Spleen (tissue), 11 donors: Measurements from ENCODE around the gene GDPD3. TPM values are rescaled to one million over a fixed set of nuclear protein-coding genes. Genes with fewer than 3 reads are reported as not detected.

ENCODE experiments used
- DNase-seq: peaks from one replicate; pipeline ENCODE4 v3.0.0-alpha.2; 2020
- H3K27ac ChIP-seq, 8 donors: fragments of 200-600 bp; sonication (generic) in 7 of 8; 1 replicate in 4 of 8; 2 replicates in 4 of 8; pipeline versions ENCODE4 v1.5.0 to v1.8.0; 2016 to 2021; ENCODE audit warnings: inconsistent platforms in 4 of 8, mild to moderate bottlenecking in 4 of 8, moderate library complexity in 1 of 8
- H3K27me3 ChIP-seq, 7 donors: fragments of 200-600 bp; sonication (generic) in 6 of 7; replicated peaks in 1 of 7; 1 replicate in 4 of 7; 2 replicates in 3 of 7; pipeline versions ENCODE4 v1.5.0 to v1.8.0; 2016 to 2021; ENCODE audit warnings: inconsistent platforms in 3 of 7, mild to moderate bottlenecking in 1 of 7
- H3K36me3 ChIP-seq, 6 donors: fragments of 200-600 bp; sonication (generic) in 5 of 6; 1 replicate in 4 of 6; 2 replicates in 2 of 6; pipeline versions ENCODE4 v1.5.0 to v1.8.0; 2016 to 2021; ENCODE audit warnings: inconsistent platforms in 2 of 6
- H3K4me1 ChIP-seq, 6 donors: fragments of 200-600 bp; sonication (generic) in 5 of 6; 1 replicate in 3 of 6; 2 replicates in 3 of 6; pipeline versions ENCODE4 v1.5.0 to v1.8.0; 2016 to 2021; ENCODE audit warnings: inconsistent platforms in 3 of 6
- H3K4me3 ChIP-seq, 8 donors: fragments of 200-600 bp; sonication (generic) in 7 of 8; 1 replicate in 4 of 8; 2 replicates in 4 of 8; pipeline versions ENCODE4 v1.5.0 to v1.8.0; 2016 to 2021; ENCODE audit warnings: inconsistent platforms in 4 of 8, mild to moderate bottlenecking in 4 of 8, moderate library complexity in 2 of 8
- H3K9me3 ChIP-seq, 8 donors: fragments of 200-600 bp; sonication (generic) in 7 of 8; 1 replicate in 4 of 8; 2 replicates in 4 of 8; pipeline versions ENCODE4 v1.5.0 to v1.8.0; 2016 to 2021; ENCODE audit warnings: inconsistent platforms in 4 of 8
- CTCF ChIP-seq, 11 experiments: fragments of 200-600 bp in 7 of 11; fragments of 450-650 bp in 4 of 11; sonication (generic) in 4 of 11; IDR thresholded peaks in 8 of 11; conservative IDR thresholded peaks in 3 of 11; 1 replicate in 7 of 11; 2 replicates in 4 of 11; pipeline versions ENCODE4 v1.4.0 to v1.8.0; 2016 to 2021; ENCODE audit warnings: antibody characterized with exemption in 11 of 11, inconsistent platforms in 4 of 11, mild to moderate bottlenecking in 1 of 11
- POLR2A ChIP-seq, 3 donors: fragments of 450-650 bp; IDR thresholded peaks; one replicate each; pipeline ENCODE4 v1.5.1; 2017; ENCODE audit warnings: antibody characterized with exemption in 3 of 3, mild to moderate bottlenecking in 1 of 3
- POLR2AphosphoS5 ChIP-seq, 3 donors: sonication (generic); formaldehyde crosslinking; IDR thresholded peaks; one replicate each; pipeline ENCODE4 v1.5.1; 2017; ENCODE audit warnings: antibody characterized with exemption in 3 of 3
- WGBS, 5 donors: extraction: QIAGEN DNeasy Blood & Tissue Kit in 3 of 5; methylation state at CpG; one replicate each; pipeline versions ENCODE4 v1.1.5 to v1.1.7; 2013 to 2018; 5-methylcytosine and 5-hydroxymethylcytosine counted together
- intact Hi-C: fragments of 100-400 bp; cut with DNase I; formaldehyde crosslinking; loops from one replicate; pipeline ENCODE4 v1.15.0; 2023; ENCODE audit warnings: low total_unique reads
- polyA plus RNA-seq, 3 donors: library from polyadenylated mRNA; stranded (reverse); fragments of 200-250 nt; gene quantifications; one replicate each; pipeline ENCODE4 v1.2.1, GENCODE V29; 2013
- total RNA-seq, 7 donors: library from RNA; depleted of rRNA in 3 of 7; stranded (reverse); fragments of >200 nt in 3 of 7; fragmentation: NEBNext Ultra II Directional in 4 of 7; extraction: Animal tissue kit (Norgen Biotek cat#: 25700) in 4 of 7; gene quantifications; one replicate each; pipeline versions ENCODE4 v1.1.0 to v1.2.1, GENCODE V29; 2016 to 2021
- donor health status: healthy with polysubstance abuse.
- donor health status: DM: no; HTN: no; CAD: no; lungs with moderate emphysema.
- donor health status: DM: no; HTN: no; CAD: no.
- donor health status: Bipolar disorder and iron deficiency.
- donor health status: healthy.
- donor health status: DM: no; HTN: no; CAD: no.
- donor health status: DM: yes; HTN: yes; CAD: no.

GDPD3 gene
- total and polyA plus RNA-seq, 10 donors: 4.3 to 18.0 (median 10.7) TPM

DNA sequence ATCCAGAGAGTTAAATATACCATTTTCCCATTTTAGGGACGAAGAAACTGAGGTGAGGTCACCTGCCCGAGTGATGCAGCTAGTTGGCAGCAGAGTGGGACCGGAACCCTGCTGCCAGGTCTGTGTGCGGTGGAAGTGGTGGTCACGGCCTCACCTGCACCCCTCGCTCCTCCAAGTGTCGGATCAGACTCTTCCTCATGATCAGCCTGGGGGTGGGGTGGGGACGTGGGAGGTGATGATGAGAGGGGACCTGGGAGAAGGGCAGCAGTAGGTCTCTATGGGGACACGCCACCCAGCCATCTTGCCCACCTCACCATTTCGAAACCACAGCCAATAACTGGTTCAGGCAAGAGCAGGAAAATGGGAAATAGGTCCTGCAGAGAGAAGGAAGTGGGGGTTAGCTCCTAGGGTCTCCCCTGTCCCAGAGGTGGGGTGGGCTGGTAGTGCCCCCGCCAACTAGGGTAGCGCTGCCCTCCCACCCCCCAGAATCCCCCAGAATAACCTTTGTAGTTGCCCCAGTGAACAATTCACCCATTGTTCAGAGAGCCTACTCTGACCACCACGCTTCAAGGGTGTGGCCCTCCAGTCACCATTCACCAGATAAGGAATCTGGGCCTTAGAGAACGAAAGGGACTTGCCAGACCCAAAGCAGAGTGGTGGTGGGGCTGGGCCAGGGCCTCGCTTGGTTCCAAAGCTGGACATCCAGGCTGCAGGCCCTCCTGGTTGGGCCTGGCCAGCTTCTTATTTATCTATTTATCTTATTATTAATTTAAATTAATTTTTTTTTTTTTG, 5.1 kb downstream of the GDPD3 start:
- Histone ChIP-seq H3K36me3 (peaks cover 3 to 95% (median 60%) of the 10 kb centered on the region in 6 donors), H3K4me3 (no peak overlapping the region), H3K4me1 (peaks cover 0 to 13% (median 3%) of the 10 kb centered on the region in 6 donors), H3K27ac (no peak overlapping the region), H3K27me3 (no peaks in the 10 kb centered on the region), H3K9me3 (no peaks in the 10 kb centered on the region)
- TF ChIP-seq CTCF (IDR thresholded peaks at IDR 0.05 in 8 of 11, conservative IDR thresholded peaks at IDR 0.05 in 3 of 11) (no peak), POLR2A (IDR thresholded peaks at IDR 0.05) (no peak), POLR2AphosphoS5 (IDR thresholded peaks at IDR 0.05) (no peak)
- no peak for DNase-seq
- intact Hi-C loops: no loop called here
- WGBS, 5 donors: 80 to 92% (median 90%) methylated on average over 14 to 15 of the region's 15 CpGs

- H3K36me3 ChIP-seq: peaks cover 3 to 62% (median 37%) of the 10 kb centered on the region in 6 donors
- no peak overlapping the region for H3K4me3 ChIP-seq
- H3K27me3 ChIP-seq: no peaks in the 10 kb centered on the region
- peaks cover 0 to 19% (median 5%) of the 10 kb centered on the region in 8 donors for H3K9me3 ChIP-seq
- WGBS, 5 donors: 85 to 93% (median 89%) methylated on average over 6 of the region's 6 CpGs
- DNase-seq: no peak
- no peak overlapping the region for H3K27ac ChIP-seq
- no peaks in the 10 kb centered on the region for H3K4me1 ChIP-seq
- intact Hi-C loops: no loop called here
- TF ChIP-seq POLR2A (IDR thresholded peaks at IDR 0.05) (no peak), POLR2AphosphoS5 (IDR thresholded peaks at IDR 0.05) (peak in 1 of 3 donors; percentile 18), CTCF (IDR thresholded peaks at IDR 0.05 in 8 of 11, conservative IDR thresholded peaks at IDR 0.05 in 3 of 11) (no peak)
Measured at GRCh38 chr16:30104492-30104891, 8.8 kb downstream of the GDPD3 start.

- 83 to 96% (median 90%) methylated on average over 4 of the region's 4 CpGs for WGBS, 5 donors
- Histone ChIP-seq H3K9me3 (peaks cover 0 to 23% (median 9%) of the 10 kb centered on the region in 8 donors), H3K4me3 (no peak overlapping the region), H3K27ac (no peak overlapping the region), H3K36me3 (peaks cover 3 to 58% (median 35%) of the 10 kb centered on the region in 6 donors), H3K27me3 (no peaks in the 10 kb centered on the region), H3K4me1 (no peaks in the 10 kb centered on the region)
- intact Hi-C loops: no loop called here
- DNase-seq: no peak
- TF ChIP-seq POLR2AphosphoS5 (IDR thresholded peaks at IDR 0.05): no peak
- no peak for TF ChIP-seq POLR2A (IDR thresholded peaks at IDR 0.05)
Measured at GRCh38 chr16:30104090-30104489, 9.2 kb downstream of the GDPD3 start.

DNA sequence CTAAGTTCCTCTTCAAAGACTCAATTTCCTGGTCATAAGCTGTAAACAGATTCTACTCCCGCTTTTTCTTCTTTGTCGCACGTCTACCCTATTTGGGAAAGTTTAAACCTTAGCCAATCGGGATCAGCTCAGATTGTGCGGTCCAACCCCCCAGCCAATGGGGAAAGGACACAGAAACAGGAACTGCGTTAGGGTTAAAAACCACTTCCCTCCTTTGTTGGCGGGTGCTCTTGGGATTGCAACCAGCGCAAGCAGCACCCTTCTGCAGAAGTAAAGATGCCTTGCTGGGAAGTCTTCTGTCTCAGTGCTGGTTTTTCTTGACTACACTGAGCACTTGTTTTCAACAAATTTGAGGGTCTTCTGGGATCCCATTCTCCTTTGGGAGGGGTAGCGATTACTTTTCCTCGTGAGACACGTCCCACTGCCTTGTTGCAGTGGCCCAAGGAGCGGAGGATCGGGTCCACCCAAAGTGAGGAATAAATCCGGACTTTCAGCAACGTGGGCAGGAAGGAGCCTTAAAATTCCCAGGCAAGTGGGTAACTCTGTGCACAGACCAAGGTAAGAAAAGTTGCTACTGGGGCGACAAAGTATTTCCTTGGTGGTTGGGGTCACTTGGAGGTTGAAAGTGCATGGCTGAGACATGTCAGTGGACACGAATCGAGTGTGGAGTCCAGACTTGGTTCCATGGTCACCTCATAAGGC, 16.3 kb downstream of the GDPD3 start:
- peaks cover 27 to 45% (median 41%) of the 10 kb centered on the region in 6 donors for H3K4me1 ChIP-seq
- DNase-seq: no peak
- H3K36me3 ChIP-seq: peaks cover 0 to 25% (median 15%) of the 10 kb centered on the region in 6 donors
- H3K9me3 ChIP-seq: peaks cover 5 to 52% (median 36%) of the 10 kb centered on the region in 8 donors
- peak overlapping the region in 6 of 8 donors; percentile 52 to 84 (median 73) for H3K4me3 ChIP-seq
- TF ChIP-seq POLR2AphosphoS5 (IDR thresholded peaks at IDR 0.05): no peak
- TF ChIP-seq POLR2A (IDR thresholded peaks at IDR 0.05): no peak
- TF ChIP-seq CTCF (IDR thresholded peaks at IDR 0.05 in 8 of 11, conservative IDR thresholded peaks at IDR 0.05 in 3 of 11): peak in 3 of 11 experiments; percentile 14 to 42 (median 22)
- H3K27me3 ChIP-seq: no peaks in the 10 kb centered on the region
- WGBS, 5 donors: 87 to 92% (median 90%) methylated on average over 18 of the region's 18 CpGs
- peak overlapping the region; percentile 91 to 98 (median 97) for H3K27ac ChIP-seq
- intact Hi-C loops: no loop called here
